Subcutaneous adipose tissue (tissue), 4 donors: ENCODE measurements around the gene MCCC2. TPM values are rescaled to one million over a fixed set of nuclear protein-coding genes. Genes with fewer than 3 reads are reported as not detected.

Experiments
- small RNA-seq: library from RNA; depleted of rRNA; stranded (forward); fragments of <200 nt; gene quantifications from one replicate; pipeline ENCODE3, GENCODE V24; 2016
- total RNA-seq, 4 donors: library from RNA; depleted of rRNA; stranded (reverse); fragments of >200 nt; gene quantifications; one replicate each; pipeline ENCODE4 v1.1.0, GENCODE V29; 2016
- TF ChIP-seq, protein P1 (sequence below): fragments of 450-650 bp; IDR thresholded peaks from one replicate; pipeline ENCODE4 v1.5.1; 2016; ENCODE audit warnings: low read depth, mild to moderate bottlenecking, control low read depth, antibody characterized with exemption, moderate library complexity

The MCCC2 gene
- total RNA-seq, 4 donors from 2014 or later = 52.4 to 95.5 (median 79.4) TPM

DNA sequence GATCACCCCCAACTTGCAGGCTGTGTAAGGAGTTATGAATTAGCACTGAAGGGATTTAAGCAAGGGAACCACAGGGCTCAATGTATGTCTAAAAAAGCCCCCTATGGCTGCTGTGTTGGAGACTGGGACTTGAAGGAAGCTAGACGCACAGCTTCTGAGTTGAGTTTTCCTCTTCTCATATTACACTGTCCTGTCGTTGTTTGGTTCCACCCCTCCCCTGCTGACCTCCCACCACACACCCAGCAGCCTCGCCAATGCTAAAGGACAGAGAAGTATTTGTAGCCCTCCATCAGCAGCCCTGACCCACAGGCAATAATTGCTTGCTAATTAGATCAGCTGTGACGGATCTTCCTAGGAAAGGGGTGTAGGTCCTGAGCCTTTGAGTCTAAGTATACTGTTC is 116.8 kb downstream of the MCCC2 start:
- TF ChIP-seq, protein P1, sequence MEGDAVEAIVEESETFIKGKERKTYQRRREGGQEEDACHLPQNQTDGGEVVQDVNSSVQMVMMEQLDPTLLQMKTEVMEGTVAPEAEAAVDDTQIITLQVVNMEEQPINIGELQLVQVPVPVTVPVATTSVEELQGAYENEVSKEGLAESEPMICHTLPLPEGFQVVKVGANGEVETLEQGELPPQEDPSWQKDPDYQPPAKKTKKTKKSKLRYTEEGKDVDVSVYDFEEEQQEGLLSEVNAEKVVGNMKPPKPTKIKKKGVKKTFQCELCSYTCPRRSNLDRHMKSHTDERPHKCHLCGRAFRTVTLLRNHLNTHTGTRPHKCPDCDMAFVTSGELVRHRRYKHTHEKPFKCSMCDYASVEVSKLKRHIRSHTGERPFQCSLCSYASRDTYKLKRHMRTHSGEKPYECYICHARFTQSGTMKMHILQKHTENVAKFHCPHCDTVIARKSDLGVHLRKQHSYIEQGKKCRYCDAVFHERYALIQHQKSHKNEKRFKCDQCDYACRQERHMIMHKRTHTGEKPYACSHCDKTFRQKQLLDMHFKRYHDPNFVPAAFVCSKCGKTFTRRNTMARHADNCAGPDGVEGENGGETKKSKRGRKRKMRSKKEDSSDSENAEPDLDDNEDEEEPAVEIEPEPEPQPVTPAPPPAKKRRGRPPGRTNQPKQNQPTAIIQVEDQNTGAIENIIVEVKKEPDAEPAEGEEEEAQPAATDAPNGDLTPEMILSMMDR = no peak

DNA sequence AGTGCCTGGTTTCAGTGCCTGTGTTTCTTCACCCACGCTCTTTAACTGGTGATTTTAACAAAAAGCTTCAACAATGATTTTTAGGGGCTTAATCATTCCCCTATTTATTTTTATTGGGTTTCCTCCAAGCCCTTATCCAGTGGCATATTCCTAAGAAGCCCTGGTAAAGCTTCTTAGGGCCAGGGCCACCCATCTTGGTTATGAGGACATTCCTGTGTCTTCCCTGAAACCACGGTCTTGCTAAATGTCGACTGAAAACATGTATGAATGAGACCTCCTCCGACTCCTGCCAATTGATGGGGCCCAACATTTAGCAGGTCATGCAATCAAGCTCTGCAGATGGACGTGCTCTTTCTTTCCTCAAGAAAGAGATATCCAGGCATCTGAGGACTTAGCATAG is 118.3 kb downstream of the MCCC2 start:
- TF ChIP-seq, protein P1 = no peak

DNA sequence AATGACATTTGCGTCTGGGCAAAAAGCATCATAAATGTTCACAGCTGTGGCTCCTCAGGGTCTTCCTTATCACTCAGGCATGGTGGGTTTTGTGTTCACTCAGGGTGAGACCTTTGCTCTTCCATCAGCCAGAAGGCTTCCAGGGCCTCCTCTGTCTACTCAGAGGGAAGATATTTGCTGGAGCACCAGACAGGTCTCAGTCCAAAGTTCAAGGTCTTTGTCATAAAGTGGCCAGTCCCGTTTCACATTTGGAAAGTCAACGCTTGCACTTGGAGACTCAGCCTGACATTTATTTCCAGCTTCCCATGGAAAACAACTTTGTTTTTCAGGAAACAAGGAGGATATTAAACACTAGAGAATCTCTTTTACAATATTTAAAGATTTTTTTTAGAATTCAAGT is 119.8 kb downstream of the MCCC2 start:
- TF ChIP-seq, protein P1 = no peak

Small RNA genes within 50 kb of the gene (small RNA-seq; reads per million reads assigned to genes)
- not detected for gene HMGN1P12

Other genes starting within 250 kb of the MCCC2 start
- 10 to 100 TPM; 30.3 to 46.3 (median 34.9) TPM for gene BDP1, start 131.7 kb upstream of the MCCC2 start, total RNA-seq
- not detected for gene CARTPT, start 131.9 kb downstream of the MCCC2 start, total RNA-seq